Stomach (tissue), 4 donors: ENCODE results near the gene VEZF1.

Experiments
- CTCF ChIP-seq, 7 experiments: fragments of 450-650 bp in 4 of 7; fragments of 200-600 bp in 3 of 7; sonication (generic) in 3 of 7; IDR thresholded peaks; one replicate each; pipeline ENCODE4 v1.5.1; 2016 to 2019; ENCODE audit warnings: antibody characterized with exemption in 7 of 7, control low read depth in 2 of 7, mild to moderate bottlenecking in 1 of 7
- POLR2AphosphoS5 ChIP-seq, 3 donors: sonication (generic); formaldehyde crosslinking; IDR thresholded peaks; one replicate each; pipeline ENCODE4 v1.6.1; 2016; ENCODE audit warnings: antibody characterized with exemption in 3 of 3

- peak in 1 of 3 donors; percentile 5 for TF ChIP-seq POLR2AphosphoS5 (IDR thresholded peaks at IDR 0.05)
- TF ChIP-seq CTCF (IDR thresholded peaks at IDR 0.05): no peak
Observed at GRCh38 chr17:58006560-58006923, 18.5 kb upstream of the VEZF1 start.
